ENCODE measurements around the gene C2orf78.
A peak's percentile ranks its signal among the peaks of the same experiment; 100 is the strongest.
"Not testable (repeated sequence)": the region's sequence is repeated elsewhere in the genome, so short reads cannot be mapped to it uniquely, and the experiment has no call there.

Gene C2orf78

DNA sequence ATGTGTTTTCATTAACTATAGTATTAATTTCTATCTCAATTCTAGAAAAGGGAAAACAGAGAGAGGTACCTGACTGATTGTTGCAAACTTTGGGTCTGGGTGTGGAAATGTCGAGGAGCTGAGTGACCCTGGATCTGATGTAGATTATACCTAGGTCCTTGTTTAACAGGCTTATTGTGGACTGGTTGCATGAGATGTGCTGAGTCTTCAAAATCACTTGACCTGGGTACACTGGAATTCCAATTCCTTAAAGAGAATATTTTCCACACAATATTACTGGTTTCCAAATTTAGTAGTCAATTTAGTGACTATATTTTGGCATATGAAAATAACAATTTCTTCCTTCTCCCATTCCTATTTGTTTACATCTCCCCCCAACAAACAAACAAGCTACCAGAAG, 17.6 kb upstream of the C2orf78 start:
- no peaks in the 10 kb centered on the region for H3K9me3 Mint-ChIP-seq
- H3K27me3 Mint-ChIP-seq, result no peaks in the 10 kb centered on the region
- H3K27ac Mint-ChIP-seq, result no peak overlapping the region
- H3K36me3 Mint-ChIP-seq (ENCODE audit: low read depth), result peaks cover 51% of the 10 kb centered on the region
- DNase-seq (no peak), ATAC-seq (no peak)
- no peak overlapping the region for H3K4me3 Mint-ChIP-seq
- H3K4me1 Mint-ChIP-seq, result no peaks in the 10 kb centered on the region

DNA sequence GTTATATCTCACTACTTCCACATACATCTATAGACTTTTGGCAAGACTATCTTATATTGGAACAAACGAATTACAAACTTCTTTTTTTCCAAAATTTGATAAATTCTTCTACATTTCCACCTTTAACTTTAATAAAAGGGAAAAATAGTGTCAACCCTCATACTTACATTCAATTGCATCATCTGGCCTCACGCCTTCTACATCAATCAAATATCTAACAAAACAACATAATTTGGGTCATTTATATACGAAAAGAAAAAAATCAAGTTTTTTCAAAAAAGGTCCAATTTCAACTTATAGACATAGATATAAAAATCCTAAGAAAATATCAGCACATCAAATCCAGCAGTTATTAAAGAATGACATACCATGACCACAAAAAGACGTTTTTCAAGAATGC, 17.0 kb upstream of the C2orf78 start:
- ATAC-seq (no peak), DNase-seq (no peak)
- Mint-ChIP-seq H3K9me3 (no peaks in the 10 kb centered on the region), H3K36me3 (ENCODE audit: low read depth) (peaks cover 49% of the 10 kb centered on the region), H3K27me3 (no peaks in the 10 kb centered on the region), H3K27ac (no peak overlapping the region), H3K4me3 (no peak overlapping the region), H3K4me1 (no peaks in the 10 kb centered on the region)

DNA sequence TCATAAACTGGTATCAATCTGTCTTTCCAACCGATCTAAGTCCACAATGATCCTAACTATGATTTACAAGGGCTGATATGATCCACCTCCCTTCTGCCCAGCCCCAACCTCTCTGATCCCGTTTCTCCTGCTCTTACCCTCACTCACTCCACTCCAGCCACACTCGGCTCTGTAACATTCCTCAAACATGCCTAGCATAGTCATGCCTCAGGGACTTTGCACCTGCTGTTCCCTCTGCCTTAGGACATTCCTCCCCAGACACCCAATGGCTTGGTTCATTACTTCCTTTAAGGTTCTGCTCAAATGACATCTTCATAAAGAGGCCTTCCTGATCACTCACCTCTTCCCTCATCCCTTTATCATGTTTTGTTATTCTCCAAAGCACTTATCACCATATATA, 13.3 kb upstream of the C2orf78 start:
- DNase-seq (no peak), ATAC-seq (no peak)
- H3K27ac Mint-ChIP-seq, result no peak overlapping the region
- no peaks in the 10 kb centered on the region for H3K27me3 Mint-ChIP-seq
- H3K4me1 Mint-ChIP-seq, result peaks cover 3% of the 10 kb centered on the region
- H3K9me3 Mint-ChIP-seq, result no peaks in the 10 kb centered on the region
- H3K4me3 Mint-ChIP-seq, result no peak overlapping the region
- H3K36me3 Mint-ChIP-seq (ENCODE audit: low read depth), result peaks cover 60% of the 10 kb centered on the region

DNA sequence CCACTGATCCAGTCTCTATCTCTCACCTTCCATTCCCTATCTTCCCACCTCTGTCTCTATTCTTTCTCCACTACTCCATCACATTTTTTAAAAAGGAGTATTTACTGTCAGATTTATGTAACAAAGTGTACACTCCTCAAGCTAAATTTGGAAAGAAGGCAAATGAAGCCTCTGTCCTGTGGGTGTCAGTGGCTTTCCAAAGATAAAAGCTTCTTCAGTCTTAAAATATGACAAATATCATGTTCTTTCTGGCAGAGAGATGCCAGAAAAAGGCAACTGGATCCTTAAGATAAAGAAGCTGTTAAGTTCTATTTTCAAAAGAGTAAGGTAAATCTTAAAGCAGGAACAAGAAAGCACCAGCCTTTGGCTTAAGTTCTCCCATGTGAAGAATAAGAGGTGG, 11.2 kb upstream of the C2orf78 start:
- H3K4me1 Mint-ChIP-seq, result peaks cover 13% of the 10 kb centered on the region
- ATAC-seq (no peak), DNase-seq (no peak)
- H3K4me3 Mint-ChIP-seq, result no peak overlapping the region
- peaks cover 60% of the 10 kb centered on the region for H3K36me3 Mint-ChIP-seq (ENCODE audit: low read depth)
- no peak overlapping the region for H3K27ac Mint-ChIP-seq
- no peaks in the 10 kb centered on the region for H3K9me3 Mint-ChIP-seq
- no peaks in the 10 kb centered on the region for H3K27me3 Mint-ChIP-seq

DNA sequence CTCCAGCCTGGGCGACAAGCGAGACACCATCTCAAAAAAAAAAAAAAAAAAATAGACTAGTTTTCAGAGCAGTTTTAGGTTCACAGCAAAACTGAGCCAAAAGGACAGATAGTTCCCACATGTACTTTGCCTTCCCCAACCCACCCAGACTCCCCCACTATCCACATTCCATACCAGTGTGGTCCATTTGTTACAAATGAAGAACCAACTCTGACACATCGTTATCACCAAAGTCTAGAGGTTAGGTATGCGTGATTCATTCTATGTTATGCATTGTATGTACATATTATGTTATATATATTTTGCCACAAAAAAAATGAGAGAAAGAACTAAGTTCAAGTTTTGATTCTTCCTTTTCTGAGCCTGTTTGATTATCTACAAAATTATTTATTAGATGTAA, 7.6 kb upstream of the C2orf78 start:
- H3K27ac Mint-ChIP-seq, result no peak overlapping the region
- ATAC-seq, result no peak
- H3K4me1 Mint-ChIP-seq, result peaks cover 31% of the 10 kb centered on the region
- no peaks in the 10 kb centered on the region for H3K9me3 Mint-ChIP-seq
- DNase-seq, result no peak
- H3K27me3 Mint-ChIP-seq, result no peaks in the 10 kb centered on the region
- no peak overlapping the region for H3K4me3 Mint-ChIP-seq
- H3K36me3 Mint-ChIP-seq (ENCODE audit: low read depth), result peaks cover 42% of the 10 kb centered on the region

DNA sequence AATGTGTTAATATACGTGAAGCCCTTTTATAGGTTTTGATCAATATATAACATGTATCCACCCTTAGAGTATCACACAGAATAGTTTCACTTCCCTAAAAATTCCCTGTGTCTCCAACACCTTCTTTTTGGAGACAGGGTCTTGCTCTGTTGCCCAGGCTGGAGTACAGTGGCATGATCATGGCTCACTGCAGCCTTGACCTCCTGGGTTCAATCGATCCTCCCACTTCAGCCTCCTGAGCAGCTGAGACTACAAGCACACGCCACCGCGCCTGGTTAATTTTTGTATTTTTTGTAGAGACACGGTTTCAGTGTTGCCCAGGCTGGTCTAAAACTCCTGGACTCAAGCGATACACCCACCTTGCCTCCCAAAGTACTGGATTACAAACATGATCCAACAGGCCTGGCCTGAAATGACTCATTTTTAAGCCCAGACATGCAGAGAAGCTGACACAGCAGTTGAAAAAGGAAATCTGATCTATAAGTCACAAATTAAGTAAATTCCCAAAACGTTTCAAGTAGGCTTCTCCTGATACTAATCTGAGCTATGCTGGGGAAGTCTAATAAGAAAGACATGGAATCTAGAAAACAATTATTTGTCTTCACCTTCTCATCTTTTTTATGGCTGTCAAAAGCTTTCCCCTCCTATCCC, 7.0 kb upstream of the C2orf78 start:
- Mint-ChIP-seq H3K27ac (no peak overlapping the region), H3K36me3 (ENCODE audit: low read depth) (peaks cover 40% of the 10 kb centered on the region), H3K4me1 (peaks cover 31% of the 10 kb centered on the region), H3K9me3 (no peaks in the 10 kb centered on the region), H3K27me3 (no peaks in the 10 kb centered on the region), H3K4me3 (no peak overlapping the region)
- DNase-seq, result no peak
- ATAC-seq, result no peak

DNA sequence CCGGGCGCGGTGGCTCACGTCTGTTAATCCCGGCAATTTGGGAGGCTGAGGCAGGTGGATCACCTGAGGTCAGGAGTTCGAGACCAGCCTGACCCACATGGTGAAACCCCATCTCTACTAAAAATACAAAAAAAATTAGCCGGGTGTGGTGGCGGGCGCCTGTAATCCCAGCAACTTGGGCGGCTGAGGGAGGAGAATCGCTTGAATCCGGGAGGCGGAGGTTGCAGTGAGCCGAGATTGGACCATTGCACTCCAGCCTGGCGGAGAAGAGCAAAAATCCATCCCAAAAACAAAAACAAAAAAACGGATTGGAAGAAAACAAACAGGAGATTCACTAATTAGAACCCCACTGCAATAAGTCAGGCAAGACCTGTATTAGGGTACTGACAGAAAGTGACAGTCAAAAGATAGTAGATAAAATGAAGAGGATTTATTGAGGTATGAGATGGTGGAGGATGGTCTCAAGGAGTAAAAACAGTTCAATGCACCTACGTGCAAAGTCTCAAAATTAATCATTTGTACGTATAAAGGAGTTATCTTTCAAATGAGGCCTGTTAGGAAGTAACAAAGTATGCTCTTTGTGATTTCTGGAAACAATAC, 5.0 kb upstream of the C2orf78 start:
- H3K9me3 Mint-ChIP-seq, ATAC-seq, H3K27me3 Mint-ChIP-seq, DNase-seq: not testable (repeated sequence)
- peak overlapping the region; percentile 97 for H3K27ac Mint-ChIP-seq
- peaks cover 31% of the 10 kb centered on the region for H3K4me1 Mint-ChIP-seq
- H3K4me3 Mint-ChIP-seq, result peak overlapping the region; percentile 100
- H3K36me3 Mint-ChIP-seq (ENCODE audit: low read depth), result peaks cover 29% of the 10 kb centered on the region

DNA sequence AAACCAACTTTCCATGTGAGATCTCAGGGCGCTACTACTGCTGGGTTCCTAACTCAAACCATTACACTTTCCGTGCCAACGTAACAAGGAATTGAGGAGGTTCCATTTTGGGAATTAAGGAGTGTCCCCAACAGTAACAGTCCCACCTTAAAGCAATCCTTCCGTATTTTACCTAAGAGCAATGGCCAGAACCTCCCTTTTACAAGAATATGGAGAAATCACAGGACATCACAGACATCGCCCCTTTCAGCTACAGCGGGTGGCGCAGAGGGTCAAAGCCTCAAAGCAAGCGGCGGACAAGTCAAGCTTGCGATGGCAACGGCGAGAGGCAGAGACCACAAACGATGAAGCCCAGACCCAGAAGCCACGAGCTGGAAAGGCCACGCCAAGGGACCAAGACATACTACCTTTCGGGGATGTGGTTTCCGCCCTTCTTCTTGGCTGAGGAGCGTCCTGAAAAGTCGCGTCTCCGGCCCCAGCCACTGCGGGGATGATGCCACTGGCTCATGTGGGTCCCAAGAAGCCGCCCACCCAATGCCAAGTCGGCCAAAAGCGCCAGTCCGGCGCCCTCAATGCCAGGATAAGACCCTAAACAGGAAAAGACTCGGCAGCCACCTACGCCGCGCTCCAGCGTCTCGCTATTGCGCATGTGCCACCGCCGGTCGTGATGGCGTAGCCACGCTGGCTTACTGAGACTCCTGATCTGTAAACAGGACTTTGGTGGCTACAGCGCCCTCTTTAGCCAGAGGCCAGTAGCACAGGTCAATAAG, 4.3 kb upstream of the C2orf78 start, which contains the start of gene DUSP11:
Gene DUSP11 (minus strand): TSS at position 637 of the 770 bp plus-strand sequence. CDS start 129 bp downstream, at position 508.
- peaks cover 23% of the 10 kb centered on the region for H3K36me3 Mint-ChIP-seq (ENCODE audit: low read depth)

DNA sequence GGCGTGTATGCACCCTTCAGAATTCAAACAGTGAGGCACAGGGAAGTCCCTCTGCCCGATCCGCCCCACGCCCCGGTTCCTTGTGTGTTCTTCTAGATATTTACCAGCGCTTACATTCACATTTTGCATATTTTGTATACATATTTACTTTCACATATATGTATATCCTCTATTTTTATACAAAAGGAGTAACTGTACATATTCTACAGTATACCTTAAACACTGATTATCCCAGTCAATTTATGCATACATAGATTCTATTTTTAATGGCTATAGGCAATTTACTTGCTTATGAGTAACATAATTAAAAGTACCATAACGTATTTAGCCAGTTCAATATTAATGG, 3.8 kb upstream of the C2orf78 start:
- no peak for DNase-seq
- peak overlapping the region; percentile 100 for H3K4me3 Mint-ChIP-seq
- H3K36me3 Mint-ChIP-seq (ENCODE audit: low read depth), result peaks cover 19% of the 10 kb centered on the region
- no peak for ATAC-seq
- H3K27me3 Mint-ChIP-seq, result peaks cover 2% of the 10 kb centered on the region
- H3K4me1 Mint-ChIP-seq, result peaks cover 27% of the 10 kb centered on the region
- no peaks in the 10 kb centered on the region for H3K9me3 Mint-ChIP-seq
- H3K27ac Mint-ChIP-seq, result peak overlapping the region; percentile 97

More for the DNA sequence above, 4.3 kb upstream of the C2orf78 start, which contains the start of gene DUSP11:
- H3K4me1 Mint-ChIP-seq, result peaks cover 27% of the 10 kb centered on the region
- DNase-seq (peak; percentile 98), ATAC-seq (peak; percentile 100)
- H3K4me3 Mint-ChIP-seq, result peak within 1 kb of the TSS; percentile 100
- peak within 1 kb of the TSS; percentile 97 for H3K27ac Mint-ChIP-seq
- peaks cover 2% of the 10 kb centered on the region for H3K27me3 Mint-ChIP-seq
- no peaks in the 10 kb centered on the region for H3K9me3 Mint-ChIP-seq

DNA sequence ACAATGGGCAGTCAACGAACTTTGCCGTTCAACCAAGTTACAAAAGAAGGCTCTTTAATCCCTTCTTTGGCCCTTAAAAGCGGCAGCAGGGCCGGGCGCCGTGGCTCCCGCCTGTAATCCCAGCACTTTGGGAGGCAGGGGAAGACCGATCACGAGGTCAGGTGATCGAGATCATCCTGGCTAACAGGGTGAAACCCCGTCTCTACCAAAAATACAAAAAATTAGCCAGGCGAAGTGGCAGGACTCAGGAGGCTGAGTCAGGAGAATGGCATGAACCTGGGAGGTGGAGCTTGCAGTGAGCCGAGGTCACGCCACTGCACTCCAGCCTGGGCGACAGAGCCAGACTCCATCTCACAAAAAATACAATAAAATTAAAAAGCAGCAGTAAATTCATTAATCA, 581 bp upstream of the C2orf78 start:
- H3K4me1 Mint-ChIP-seq, result peaks cover 13% of the 10 kb centered on the region
- not testable (repeated sequence) for H3K4me3 Mint-ChIP-seq; ATAC-seq; H3K27ac Mint-ChIP-seq; H3K9me3 Mint-ChIP-seq; H3K27me3 Mint-ChIP-seq; DNase-seq; H3K36me3 Mint-ChIP-seq (ENCODE audit: low read depth)

DNA sequence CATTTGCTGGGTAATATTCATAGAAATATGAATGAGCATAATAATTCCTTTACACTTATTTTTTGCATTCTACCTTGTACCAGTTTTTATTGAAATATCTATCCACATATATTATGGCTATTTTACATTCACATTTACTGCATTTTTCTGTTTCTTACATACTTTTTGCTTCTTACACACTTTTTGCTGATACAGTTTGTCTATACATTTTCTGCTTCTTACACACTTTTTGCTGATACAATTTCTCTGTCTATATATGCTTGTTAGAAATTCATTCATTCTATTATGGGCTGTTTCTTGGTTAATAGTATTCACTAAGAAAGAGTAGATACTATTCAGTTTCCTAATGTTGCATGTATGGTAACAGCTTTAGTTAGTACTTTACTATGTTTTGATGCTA, 27.9 kb downstream of the C2orf78 start:
- no peak overlapping the region for H3K4me3 Mint-ChIP-seq
- no peaks in the 10 kb centered on the region for H3K27me3 Mint-ChIP-seq
- no peaks in the 10 kb centered on the region for H3K9me3 Mint-ChIP-seq
- ATAC-seq (no peak), DNase-seq (no peak)
- H3K27ac Mint-ChIP-seq, result no peak overlapping the region
- H3K36me3 Mint-ChIP-seq (ENCODE audit: low read depth), result no peaks in the 10 kb centered on the region
- no peaks in the 10 kb centered on the region for H3K4me1 Mint-ChIP-seq

DNA sequence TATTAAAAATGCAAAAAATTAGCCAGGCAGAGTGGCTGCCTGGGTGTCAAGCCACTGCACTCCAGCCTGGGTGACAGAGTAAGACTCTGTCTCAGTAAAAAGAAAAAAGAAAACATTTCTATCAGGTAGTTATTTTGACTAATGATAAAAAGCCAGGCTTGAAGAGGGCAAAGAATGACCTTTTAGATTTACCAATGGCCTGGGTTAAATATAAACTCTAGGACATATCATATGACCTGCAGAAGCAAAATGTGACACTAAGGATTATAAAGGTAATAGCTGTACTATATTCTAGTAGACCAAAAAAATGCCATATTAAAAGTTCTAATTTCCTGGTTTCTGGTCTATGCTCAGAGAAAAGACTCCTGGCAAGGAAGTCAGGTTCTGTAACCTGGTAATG, 28.7 kb downstream of the C2orf78 start:
- no peaks in the 10 kb centered on the region for H3K4me1 Mint-ChIP-seq
- no peaks in the 10 kb centered on the region for H3K27me3 Mint-ChIP-seq
- no peak overlapping the region for H3K4me3 Mint-ChIP-seq
- no peaks in the 10 kb centered on the region for H3K9me3 Mint-ChIP-seq
- no peak for DNase-seq
- H3K36me3 Mint-ChIP-seq (ENCODE audit: low read depth), result no peaks in the 10 kb centered on the region
- ATAC-seq, result no peak
- no peak overlapping the region for H3K27ac Mint-ChIP-seq

DNA sequence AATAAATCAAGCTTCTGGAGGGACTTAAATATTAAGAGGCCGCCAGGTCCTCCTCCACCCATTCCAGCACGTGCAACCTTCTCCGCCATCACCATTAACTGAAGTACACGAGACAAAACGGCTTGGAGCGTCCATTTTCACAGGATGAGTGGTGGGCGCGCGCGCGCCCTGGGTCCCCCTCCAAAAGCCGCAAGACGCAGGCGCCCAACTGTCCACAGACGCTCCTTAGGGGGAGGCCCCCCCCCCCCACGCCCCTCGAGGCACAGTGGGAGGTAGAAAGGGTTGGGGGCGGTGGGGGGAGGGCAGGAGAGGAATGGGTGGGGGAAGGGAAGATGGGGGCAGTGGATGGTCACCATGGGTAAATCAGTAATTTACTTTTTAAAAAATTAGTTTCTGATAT, 34.3 kb downstream of the C2orf78 start:
- H3K27ac Mint-ChIP-seq, result no peak overlapping the region
- no peak overlapping the region for H3K4me3 Mint-ChIP-seq
- H3K36me3 Mint-ChIP-seq (ENCODE audit: low read depth), result no peaks in the 10 kb centered on the region
- H3K9me3 Mint-ChIP-seq, result no peaks in the 10 kb centered on the region
- no peak for DNase-seq
- ATAC-seq, result no peak
- peaks cover 26% of the 10 kb centered on the region for H3K4me1 Mint-ChIP-seq
- peaks cover 2% of the 10 kb centered on the region for H3K27me3 Mint-ChIP-seq

DNA sequence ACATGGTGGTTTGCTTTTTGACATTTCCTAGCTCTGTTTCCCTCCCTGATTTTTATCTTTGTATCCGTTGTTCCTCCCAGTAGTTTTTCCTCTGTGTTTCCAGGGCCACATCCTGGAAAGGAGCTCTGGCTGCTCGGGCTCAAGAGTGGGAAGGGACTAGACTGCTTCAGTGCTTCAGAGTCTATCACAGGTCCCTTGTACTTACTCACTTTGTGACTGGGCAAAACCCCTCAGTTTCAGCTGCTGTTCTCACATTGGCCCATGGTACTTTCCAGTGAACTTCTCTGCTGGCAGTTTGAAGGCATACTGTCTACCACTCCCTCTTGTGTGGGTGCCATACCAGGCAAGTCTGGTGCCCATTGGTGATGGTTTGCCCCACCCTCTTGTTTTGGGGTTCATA, 37.2 kb downstream of the C2orf78 start:
- H3K4me1 Mint-ChIP-seq, result peaks cover 26% of the 10 kb centered on the region
- H3K36me3 Mint-ChIP-seq (ENCODE audit: low read depth), result no peaks in the 10 kb centered on the region
- H3K27me3 Mint-ChIP-seq, result peaks cover 2% of the 10 kb centered on the region
- H3K4me3 Mint-ChIP-seq, result no peak overlapping the region
- peak overlapping the region; percentile 39 for H3K27ac Mint-ChIP-seq
- peak; percentile 96 for ATAC-seq
- peak; percentile 27 for DNase-seq
- H3K9me3 Mint-ChIP-seq, result no peaks in the 10 kb centered on the region

DNA sequence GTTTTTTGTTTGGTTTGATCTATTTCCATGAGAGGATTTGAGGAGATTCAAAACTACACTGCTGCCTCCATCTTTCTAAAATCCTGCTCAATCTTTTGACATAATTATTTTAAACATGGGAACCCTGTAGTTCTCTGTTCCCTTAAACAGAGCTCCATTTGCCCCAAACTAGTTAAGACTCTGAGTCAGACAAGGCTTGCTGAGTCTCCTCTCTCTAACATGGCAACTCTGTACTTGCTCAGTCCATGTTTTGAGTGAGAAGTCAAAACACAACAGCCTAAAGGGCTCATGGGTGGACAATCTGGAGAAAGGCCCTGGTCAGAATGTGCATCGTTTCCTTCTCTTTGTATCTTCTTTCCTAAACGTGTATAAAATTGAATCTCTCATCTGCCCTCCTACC, 37.7 kb downstream of the C2orf78 start:
- peaks cover 2% of the 10 kb centered on the region for H3K27me3 Mint-ChIP-seq

More for the DNA sequence above, 37.7 kb downstream of the C2orf78 start:
- Mint-ChIP-seq H3K36me3 (ENCODE audit: low read depth) (no peaks in the 10 kb centered on the region), H3K9me3 (no peaks in the 10 kb centered on the region), H3K27ac (peak overlapping the region; percentile 39), H3K4me3 (no peak overlapping the region), H3K4me1 (peaks cover 26% of the 10 kb centered on the region)
- ATAC-seq (no peak), DNase-seq (no peak)
